A549 (cell line): Measurements from ENCODE around the gene MRPL11. TPM values are rescaled to one million over a fixed set of nuclear protein-coding genes. Genes with fewer than 3 reads are reported as not detected.

ENCODE experiments used
- ATAC-seq, 2 experiments: fragments of 200-7000 bp in 1 of 2; fragments of >200 bp in 1 of 2; cut with Nextera tagmentation in 1 of 2; cut with Tn5 transposase in 1 of 2; 3 replicates each; pipeline versions ENCODE4 v1.8.0 to v1.9.1; 2018 to 2020; ENCODE audit warnings: mild to moderate bottlenecking in 1 of 2, moderate library complexity in 1 of 2
- CTCF ChIA-PET: fragments of 300-600 bp; sonication (Branson Sonifier 250); formaldehyde crosslinking; extraction: SDS; loops from one replicate; lab custom pipeline; 2021; ENCODE audit warnings: antibody characterized with exemption, inconsistent platforms; lab: Yijun Ruan, JAX
- POLR2A ChIA-PET: fragments of 350-600 bp; formaldehyde crosslinking; extraction: SDS; loops from one replicate; lab custom pipeline; 2021; ENCODE audit warnings: antibody characterized with exemption, inconsistent platforms; lab: Yijun Ruan, JAX
- DNase-seq, 2 experiments: peaks; one replicate each; pipeline versions ENCODE4 v3.0.0 to v3.0.0-alpha.2; 2011 to 2016; ENCODE audit warnings: low read depth in 1 of 2, low spot score in 1 of 2
- FAIRE-seq: peaks from 2 replicates; lab custom pipeline; 2011; peaks lifted over from hg19 to GRCh38; lab: Jason Lieb, UNC
- H3K27ac ChIP-seq, 2 experiments: fragments of >200 bp; sonication (Bioruptor Twin); formaldehyde crosslinking; 3 replicates each; pipeline ENCODE4 v1.5.1; 2016 to 2017
- H3K4me1 ChIP-seq: fragments of >200 bp; sonication (Bioruptor Twin); formaldehyde crosslinking; 3 replicates; pipeline ENCODE4 v1.6.1; 2016
- H3K4me2 ChIP-seq: fragments of >200 bp; sonication (Bioruptor Twin); formaldehyde crosslinking; 3 replicates; pipeline ENCODE4 v1.6.1; 2016
- H3K4me3 ChIP-seq: fragments of >200 bp; sonication (Bioruptor Twin); formaldehyde crosslinking; 3 replicates; pipeline ENCODE4 v1.5.1; 2016
- H3K9me3 ChIP-seq: fragments of >200 bp; sonication (Bioruptor Twin); formaldehyde crosslinking; 3 replicates; pipeline ENCODE4 v1.6.1; 2016
- BCL3 ChIP-seq: fragments of >200 bp; sonication (Bioruptor Twin); formaldehyde crosslinking; IDR thresholded peaks from 3 replicates; pipeline ENCODE4 v1.6.1; 2016
- BHLHE40 ChIP-seq: IDR thresholded peaks from 2 replicates; pipeline ENCODE4 v1.6.1; 2012; ENCODE audit warnings: low read depth, low read length, inconsistent platforms
- CBX2 ChIP-seq: fragments of 200-600 bp; sonication (generic); IDR thresholded peaks from 2 replicates; pipeline ENCODE4 v1.6.1; 2016; ENCODE audit warnings: low read depth, mild to moderate bottlenecking, borderline replicate concordance
- CEBPB ChIP-seq, 2 experiments: fragments of >200 bp in 1 of 2; sonication (Bioruptor Twin) in 1 of 2; formaldehyde crosslinking in 1 of 2; IDR thresholded peaks; 2 replicates each; pipeline ENCODE4 v1.6.1; 2012 to 2016
- CHD2 ChIP-seq: fragments of 150-350 bp; IDR thresholded peaks from 2 replicates; pipeline ENCODE4 v1.6.1; 2014; ENCODE audit warnings: low read length; ENCODE audit not compliant: partially characterized antibody
- CHD4 ChIP-seq: fragments of 200-600 bp; sonication (generic); IDR thresholded peaks from 2 replicates; pipeline ENCODE4 v1.6.1; 2016; ENCODE audit warnings: antibody characterized with exemption, mild to moderate bottlenecking, borderline replicate concordance
- EHF ChIP-seq: fragments of 250-450 bp; sonication (Bioruptor Pico); IDR thresholded peaks from 2 replicates; pipeline ENCODE4 v1.5.0; 2020; ENCODE audit warnings: mild to moderate bottlenecking
- HDAC2 ChIP-seq: fragments of 200-600 bp; sonication (generic); IDR thresholded peaks from 2 replicates; pipeline ENCODE4 v1.6.1; 2016
- HES2 ChIP-seq: fragments of >200 bp; sonication (Bioruptor Twin); formaldehyde crosslinking; IDR thresholded peaks from 2 replicates; pipeline ENCODE4 v1.6.1; 2016
- HEYL ChIP-seq: fragments of 250-450 bp; sonication (Bioruptor Pico); IDR thresholded peaks from 2 replicates; pipeline ENCODE4 v1.8.0; 2021; ENCODE audit warnings: mild to moderate bottlenecking, moderate library complexity
- HMGXB4 ChIP-seq: fragments of 250-450 bp; sonication (Bioruptor Pico); IDR thresholded peaks from 2 replicates; pipeline ENCODE4 v1.5.0; 2021; ENCODE audit warnings: mild to moderate bottlenecking, moderate library complexity, borderline replicate concordance
- HOXA7 ChIP-seq: fragments of 250-450 bp; sonication (Bioruptor Pico); IDR thresholded peaks from 2 replicates; pipeline ENCODE4 v1.5.0; 2020; ENCODE audit warnings: mild to moderate bottlenecking, moderate library complexity
- JUNB ChIP-seq: fragments of >200 bp; sonication (Bioruptor Twin); formaldehyde crosslinking; IDR thresholded peaks from 2 replicates; pipeline ENCODE4 v1.6.1; 2016
- NFE2L2 ChIP-seq: fragments of 150-350 bp; conservative IDR thresholded peaks from 2 replicates; pipeline ENCODE4 v1.6.1; 2014; ENCODE audit warnings: low read length
- NPAS2 ChIP-seq: fragments of 250-450 bp; sonication (Bioruptor Pico); IDR thresholded peaks from 2 replicates; pipeline ENCODE4 v1.8.0; 2022; ENCODE audit warnings: mild to moderate bottlenecking, moderate library complexity, borderline replicate concordance
- RAD21 ChIP-seq, 2 experiments: fragments of >200 bp in 1 of 2; sonication (Bioruptor Twin) in 1 of 2; formaldehyde crosslinking in 1 of 2; IDR thresholded peaks in 1 of 2; conservative IDR thresholded peaks in 1 of 2; 2 replicates in 1 of 2; 3 replicates in 1 of 2; pipeline ENCODE4 v1.6.1; 2012 to 2018; ENCODE audit warnings: inconsistent platforms in 1 of 2
- RARB ChIP-seq: fragments of 250-450 bp; sonication (Bioruptor Pico); IDR thresholded peaks from 2 replicates; pipeline ENCODE4 v1.8.0; 2021; ENCODE audit warnings: mild to moderate bottlenecking, moderate library complexity
- REST ChIP-seq: fragments of 200-600 bp; sonication (generic); IDR thresholded peaks from 2 replicates; pipeline ENCODE4 v1.6.1; 2016; ENCODE audit warnings: antibody characterized with exemption, mild to moderate bottlenecking, moderate library complexity
- RFX5 ChIP-seq: fragments of 450-650 bp; IDR thresholded peaks from 2 replicates; pipeline ENCODE4 v1.7.1; 2014; ENCODE audit warnings: antibody characterized with exemption, mild to moderate bottlenecking, moderate library complexity
- SREBF2 ChIP-seq: fragments of 450-650 bp; IDR thresholded peaks from 2 replicates; pipeline ENCODE4 v1.6.1; 2014; ENCODE audit warnings: mild to moderate bottlenecking, moderate library complexity
- TP53 ChIP-seq: fragments of 250-450 bp; sonication (Bioruptor Pico); IDR thresholded peaks from 2 replicates; pipeline ENCODE4 v1.5.0; 2021; ENCODE audit warnings: mild to moderate bottlenecking, moderate library complexity
- ZC3H11A ChIP-seq: fragments of 450-650 bp; IDR thresholded peaks from 2 replicates; pipeline ENCODE4 v1.6.1; 2014; ENCODE audit warnings: antibody characterized with exemption, mild to moderate bottlenecking
- ZFP36 ChIP-seq: fragments of 450-650 bp; IDR thresholded peaks from 2 replicates; pipeline ENCODE4 v1.6.1; 2014; ENCODE audit warnings: borderline replicate concordance; ENCODE audit not compliant: partially characterized antibody
- ZSCAN20 ChIP-seq: fragments of 250-450 bp; sonication (Bioruptor Pico); IDR thresholded peaks from 2 replicates; pipeline ENCODE4 v1.8.0; 2022; ENCODE audit warnings: mild to moderate bottlenecking, moderate library complexity
- WGBS: methylation state at CpG from one replicate; pipeline ENCODE4 v1.1.6; 2017; ENCODE audit errors: missing lambda C conversion rate; 5-methylcytosine and 5-hydroxymethylcytosine counted together
- polyA plus RNA-seq, 4 experiments: library from polyadenylated mRNA; depleted of rRNA in 3 of 4; stranded (reverse); fragments of >200 nt; fragmentation: RNase III in 1 of 4; extraction: RNeasy Plus Mini Kit Qiagen cat#74134 plus additional on column Dnase treatment in 1 of 4; gene quantifications; 2 replicates in 3 of 4; 3 replicates in 1 of 4; pipeline ENCODE4 v1.2.3, GENCODE V29; 2011 to 2017

The MRPL11 gene
- polyA plus RNA-seq, 2 of the 4 experiments (the other 2 are of a cell fraction) = 62.9 to 73.8 TPM

- TF ChIP-seq BCL3 (no peak), ZFP36 (no peak)
- TF ChIP-seq, all 56 proteins: peak for 0
Observed at GRCh38 chr11:66472054-66472453, 33.4 kb upstream of the MRPL11 start (continued).

- FAIRE-seq (no peak), ATAC-seq (no peak), DNase-seq (no peak)
- peaks cover 7% of the 10 kb centered on the region for H3K4me1 ChIP-seq
- H3K9me3 ChIP-seq = no peaks in the 10 kb centered on the region
- no peak overlapping the region for H3K4me2 ChIP-seq
- no peak overlapping the region for H3K27ac ChIP-seq
- CTCF ChIA-PET = interaction anchor here (0.9 to 4.8 kb wide), 8 partner anchors 8 to 82 kb away, joined by 3 to 37 read pairs (median 4); partner anchors contain the start of gene DPP3
- no peak for TF ChIP-seq REST
- TF ChIP-seq BHLHE40 = no peak
- TF ChIP-seq NFE2L2 = no peak
- no peak for TF ChIP-seq HMGXB4 (CRISPR knock-in tag)
- TF ChIP-seq JUNB = no peak
- no peak for TF ChIP-seq ZC3H11A
- no peak for TF ChIP-seq CHD2
- TF ChIP-seq RFX5 = no peak
- no peak for TF ChIP-seq HOXA7 (CRISPR knock-in tag)
- no peak for TF ChIP-seq TP53 (CRISPR knock-in tag)
- TF ChIP-seq ZFP36 = no peak
- TF ChIP-seq RARB (CRISPR knock-in tag) = no peak
- no peak for TF ChIP-seq CHD4
- TF ChIP-seq, all 56 proteins: peak for 0
- WGBS = 95% methylated on average over 15 of the region's 16 CpGs
- H3K4me3 ChIP-seq = no peak overlapping the region
- POLR2A ChIA-PET = interaction anchor here (2.6 kb wide), 1 partner anchor 9 kb away, joined by 16 read pairs; the partner anchor contains the start of gene DPP3
Observed at GRCh38 chr11:66471142-66471541, 32.5 kb upstream of the MRPL11 start.

- POLR2A ChIA-PET = interaction anchor here (1.5 to 2.6 kb wide), 2 partner anchors 10 kb away, joined by 11 to 16 read pairs; partner anchors contain the start of gene DPP3
- ATAC-seq (no peak), FAIRE-seq (no peak), DNase-seq (no peak)
- Histone ChIP-seq H3K4me2 (no peak overlapping the region), H3K9me3 (no peaks in the 10 kb centered on the region), H3K4me3 (no peak overlapping the region), H3K27ac (no peak overlapping the region), H3K4me1 (peaks cover 10% of the 10 kb centered on the region)
- CTCF ChIA-PET = interaction anchor here (0.7 to 4.8 kb wide), 7 partner anchors 9 to 83 kb away, joined by 3 to 37 read pairs (median 4); partner anchors contain the start of gene DPP3
- TF ChIP-seq CBX2 = no peak
- no peak for TF ChIP-seq HES2
- no peak for TF ChIP-seq CEBPB (IDR thresholded peaks at IDR 0.05)
- TF ChIP-seq RAD21 (conservative IDR thresholded peaks at IDR 0.05 in 1 of 2, IDR thresholded peaks at IDR 0.05 in 1 of 2) = no peak
- TF ChIP-seq NPAS2 (CRISPR knock-in tag) = no peak
- TF ChIP-seq HMGXB4 (CRISPR knock-in tag) = no peak
- no peak for TF ChIP-seq CHD4
- no peak for TF ChIP-seq HDAC2
- no peak for TF ChIP-seq EHF (CRISPR knock-in tag)
- no peak for TF ChIP-seq ZSCAN20
- TF ChIP-seq SREBF2 = no peak
- no peak for TF ChIP-seq HEYL (CRISPR knock-in tag)
- 91% methylated on average over 3 of the region's 3 CpGs for WGBS
Observed at GRCh38 chr11:66470015-66470414, 31.4 kb upstream of the MRPL11 start.
